ENCODE results near the gene B3GNT5. TPM values are rescaled to one million over a fixed set of nuclear protein-coding genes. Genes with fewer than 3 reads are reported as not detected.

The B3GNT5 gene
- total and polyA plus RNA-seq, 2 donors (not counting 3 experiments of a cell fraction or from before 2014, with no cell fraction given), result 4.1 to 25.6 TPM

DNA sequence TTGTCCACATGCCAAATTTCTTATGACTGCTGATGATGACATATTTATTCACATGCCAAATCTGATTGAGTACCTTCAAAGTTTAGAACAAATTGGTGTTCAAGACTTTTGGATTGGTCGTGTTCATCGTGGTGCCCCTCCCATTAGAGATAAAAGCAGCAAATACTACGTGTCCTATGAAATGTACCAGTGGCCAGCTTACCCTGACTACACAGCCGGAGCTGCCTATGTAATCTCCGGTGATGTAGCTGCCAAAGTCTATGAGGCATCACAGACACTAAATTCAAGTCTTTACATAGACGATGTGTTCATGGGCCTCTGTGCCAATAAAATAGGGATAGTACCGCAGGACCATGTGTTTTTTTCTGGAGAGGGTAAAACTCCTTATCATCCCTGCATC lies 17.3 kb downstream of the B3GNT5 start:
- Histone ChIP-seq H3K9me3 (replicated peaks; ENCODE audit: control insufficient read depth, insufficient read depth, low read length) (no peaks in the 10 kb centered on the region), H3K9ac (replicated peaks; ENCODE audit: extremely low read depth, insufficient read depth, low read length) (no peak overlapping the region), H3K36me3 (ENCODE audit: control insufficient read depth in 2 of 2, extremely low read depth in 1 of 2, insufficient read depth in 2 of 2, low read length in 2 of 2) (peaks cover 0 to 9% of the 10 kb centered on the region in 2 experiments), H4K20me1 (replicated peaks; ENCODE audit: control insufficient read depth, extremely low read depth, insufficient read depth, low read length) (no peaks in the 10 kb centered on the region), H3K4me2 (ENCODE audit: insufficient read depth, low read length) (no peak overlapping the region), H3K4me1 (ENCODE audit: control insufficient read depth, extremely low read depth, insufficient read depth, low read length) (peaks cover 30% of the 10 kb centered on the region), H3K79me2 (ENCODE audit: control insufficient read depth, insufficient read depth, low read length) (peaks cover 23% of the 10 kb centered on the region), H3K4me3 (replicated peaks in 1 of 3; ENCODE audit: insufficient read depth in 1 of 3, low read depth in 1 of 3, low read length in 3 of 3) (no peak overlapping the region), H3K27ac (ENCODE audit: insufficient read depth, low read depth, low read length) (no peak overlapping the region), H3K27me3 (ENCODE audit: control insufficient read depth in 2 of 2, insufficient read depth in 2 of 2, low read length in 2 of 2) (no peaks in the 10 kb centered on the region), H2AFZ (ENCODE audit: low read depth, low read length) (no peak overlapping the region), H3K9me1 (replicated peaks; ENCODE audit: control insufficient read depth, extremely low read depth, insufficient read depth, low read length) (no peaks in the 10 kb centered on the region)
- no TSS peak for BruUV-seq (replicated peaks)
- DNase-seq (ENCODE audit: low read depth, low spot score) (no peak), FAIRE-seq (no peak)
- dilution Hi-C loops (cut with MboI; ENCODE audit: extremely low pct_ligation_motif_present, low sequenced_read_pairs), result no loop called here
- intact Hi-C loops (cut with micrococcal nuclease), result no loop called here
- POLR2A ChIA-PET, result no interaction called here
- no peak for TF ChIP-seq POLR2AphosphoS5 (IDR thresholded peaks at IDR 0.05; ENCODE audit: insufficient read depth, low read depth, low read length)
- no peak for TF ChIP-seq POLR2A (IDR thresholded peaks at IDR 0.05; ENCODE audit: low read depth, low read length)
- TF ChIP-seq, protein P1, sequence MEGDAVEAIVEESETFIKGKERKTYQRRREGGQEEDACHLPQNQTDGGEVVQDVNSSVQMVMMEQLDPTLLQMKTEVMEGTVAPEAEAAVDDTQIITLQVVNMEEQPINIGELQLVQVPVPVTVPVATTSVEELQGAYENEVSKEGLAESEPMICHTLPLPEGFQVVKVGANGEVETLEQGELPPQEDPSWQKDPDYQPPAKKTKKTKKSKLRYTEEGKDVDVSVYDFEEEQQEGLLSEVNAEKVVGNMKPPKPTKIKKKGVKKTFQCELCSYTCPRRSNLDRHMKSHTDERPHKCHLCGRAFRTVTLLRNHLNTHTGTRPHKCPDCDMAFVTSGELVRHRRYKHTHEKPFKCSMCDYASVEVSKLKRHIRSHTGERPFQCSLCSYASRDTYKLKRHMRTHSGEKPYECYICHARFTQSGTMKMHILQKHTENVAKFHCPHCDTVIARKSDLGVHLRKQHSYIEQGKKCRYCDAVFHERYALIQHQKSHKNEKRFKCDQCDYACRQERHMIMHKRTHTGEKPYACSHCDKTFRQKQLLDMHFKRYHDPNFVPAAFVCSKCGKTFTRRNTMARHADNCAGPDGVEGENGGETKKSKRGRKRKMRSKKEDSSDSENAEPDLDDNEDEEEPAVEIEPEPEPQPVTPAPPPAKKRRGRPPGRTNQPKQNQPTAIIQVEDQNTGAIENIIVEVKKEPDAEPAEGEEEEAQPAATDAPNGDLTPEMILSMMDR (IDR thresholded peaks at IDR 0.05; ENCODE audit: extremely low read depth in 1 of 2, insufficient read depth in 1 of 2, low read depth in 1 of 2, low read length in 2 of 2), result no peak
- TF ChIP-seq GATA2 (IDR thresholded peaks at IDR 0.05; ENCODE audit: insufficient read depth, insufficient read length, low read depth, low read length), result no peak
- TF ChIP-seq EZH2 (IDR thresholded peaks at IDR 0.05; ENCODE audit: borderline replicate concordance, low read depth, low read length, severe bottlenecking), result no peak
- no peak for TF ChIP-seq MYC (IDR thresholded peaks at IDR 0.05; ENCODE audit: low read depth, low read length)
- TF ChIP-seq JUN (IDR thresholded peaks at IDR 0.05; ENCODE audit: borderline replicate concordance, insufficient read depth, insufficient read length, low read depth), result no peak
- TF ChIP-seq, protein P2, sequence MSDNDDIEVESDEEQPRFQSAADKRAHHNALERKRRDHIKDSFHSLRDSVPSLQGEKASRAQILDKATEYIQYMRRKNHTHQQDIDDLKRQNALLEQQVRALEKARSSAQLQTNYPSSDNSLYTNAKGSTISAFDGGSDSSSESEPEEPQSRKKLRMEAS (IDR thresholded peaks at IDR 0.05; ENCODE audit: insufficient read depth, insufficient read length), result no peak
- TF ChIP-seq FOS (IDR thresholded peaks at IDR 0.05; ENCODE audit: borderline replicate concordance, insufficient read depth, low read length), result no peak
- CTCF ChIA-PET, result no interaction called here
